ENCODE results near the gene G6PC3.

The G6PC3 gene

GRCh38 chr17:44084131-44084538, 13.6 kb downstream of the G6PC3 start:
- TF ChIP-seq CTCF (conservative IDR thresholded peaks at IDR 0.05; ENCODE audit: low read depth, low read length): peak; percentile 30
- H3K4me3 ChIP-seq (ENCODE audit: low read length): no peak overlapping the region
- DNase-seq (ENCODE audit: low read depth): no peak

GRCh38 chr17:44084921-44085320, 14.4 kb downstream of the G6PC3 start:
- no peak overlapping the region for H3K4me3 ChIP-seq (ENCODE audit: low read length)
- no peak for TF ChIP-seq CTCF (conservative IDR thresholded peaks at IDR 0.05; ENCODE audit: low read depth, low read length)
- no peak for DNase-seq (ENCODE audit: low read depth)

GRCh38 chr17:44085908-44086307, 15.4 kb downstream of the G6PC3 start:
- TF ChIP-seq CTCF (conservative IDR thresholded peaks at IDR 0.05; ENCODE audit: low read depth, low read length): no peak
- DNase-seq (ENCODE audit: low read depth): no peak
- H3K4me3 ChIP-seq (ENCODE audit: low read length): no peak overlapping the region

GRCh38 chr17:44086364-44087311, 16.1 kb downstream of the G6PC3 start:
- no peak for TF ChIP-seq CTCF (conservative IDR thresholded peaks at IDR 0.05; ENCODE audit: low read depth, low read length)
- DNase-seq (ENCODE audit: low read depth): peak; percentile 37
- no peak overlapping the region for H3K4me3 ChIP-seq (ENCODE audit: low read length)

- TF ChIP-seq CTCF (conservative IDR thresholded peaks at IDR 0.05; ENCODE audit: low read depth, low read length): no peak
- no peak overlapping the region for H3K4me3 ChIP-seq (ENCODE audit: low read length)
- no peak for DNase-seq (ENCODE audit: low read depth)
Observed at GRCh38 chr17:44087319-44087718, 16.8 kb downstream of the G6PC3 start.

GRCh38 chr17:44088254-44088653, 17.7 kb downstream of the G6PC3 start:
- no peak for DNase-seq (ENCODE audit: low read depth)
- H3K4me3 ChIP-seq (ENCODE audit: low read length): no peak overlapping the region
- no peak for TF ChIP-seq CTCF (conservative IDR thresholded peaks at IDR 0.05; ENCODE audit: low read depth, low read length)

All from retinal pigment epithelial cell (primary cell).